Brain microvascular endothelial cell (primary cell): ENCODE measurements around the gene MAPK12.

Source experiments
- DNase-seq: peaks from one replicate; pipeline ENCODE4 v3.0.0-alpha.2; 2020
- H3K27ac ChIP-seq: fragments of 250-450 bp; sonication (Bioruptor Pico); 2 replicates; pipeline ENCODE4 v1.5.1; 2020; ENCODE audit warnings: mild to moderate bottlenecking, moderate library complexity
- H3K27me3 ChIP-seq: fragments of 250-450 bp; sonication (Bioruptor Pico); replicated peaks from 2 replicates; pipeline ENCODE4 v1.5.1; 2020; ENCODE audit warnings: mild to moderate bottlenecking
- H3K36me3 ChIP-seq: fragments of 250-450 bp; sonication (Bioruptor Pico); replicated peaks from 2 replicates; pipeline ENCODE4 v1.5.1; 2020; ENCODE audit warnings: mild to moderate bottlenecking
- H3K4me3 ChIP-seq: 2 replicates; pipeline ENCODE4 v1.5.1; 2011; ENCODE audit warnings: low read depth, mild to moderate bottlenecking, control low read depth, low read length, moderate library complexity
- in situ Hi-C: cut with HindIII; loops from 2 replicates; pipeline ENCODE4 v1.10.0; 2017; ENCODE audit warnings: low sequenced_read_pairs, low pct_ligation_motif_present
- TF ChIP-seq, protein P1 (sequence below): IDR thresholded peaks from 2 replicates; pipeline ENCODE4 v1.5.1; 2011; ENCODE audit warnings: low read depth, mild to moderate bottlenecking, moderate library complexity, low read length, control low read depth, inconsistent platforms; ENCODE audit errors: missing control alignments

The MAPK12 gene

GRCh38 chr22:50297510-50298265 lies 36.2 kb upstream of the MAPK12 start:
- H3K4me3 ChIP-seq = no peak overlapping the region
- in situ Hi-C loops = no loop called here
- DNase-seq = no peak
- H3K27me3 ChIP-seq = no peaks in the 10 kb centered on the region
- H3K36me3 ChIP-seq = peaks cover 8% of the 10 kb centered on the region
- no peak overlapping the region for H3K27ac ChIP-seq
- TF ChIP-seq, protein P1, sequence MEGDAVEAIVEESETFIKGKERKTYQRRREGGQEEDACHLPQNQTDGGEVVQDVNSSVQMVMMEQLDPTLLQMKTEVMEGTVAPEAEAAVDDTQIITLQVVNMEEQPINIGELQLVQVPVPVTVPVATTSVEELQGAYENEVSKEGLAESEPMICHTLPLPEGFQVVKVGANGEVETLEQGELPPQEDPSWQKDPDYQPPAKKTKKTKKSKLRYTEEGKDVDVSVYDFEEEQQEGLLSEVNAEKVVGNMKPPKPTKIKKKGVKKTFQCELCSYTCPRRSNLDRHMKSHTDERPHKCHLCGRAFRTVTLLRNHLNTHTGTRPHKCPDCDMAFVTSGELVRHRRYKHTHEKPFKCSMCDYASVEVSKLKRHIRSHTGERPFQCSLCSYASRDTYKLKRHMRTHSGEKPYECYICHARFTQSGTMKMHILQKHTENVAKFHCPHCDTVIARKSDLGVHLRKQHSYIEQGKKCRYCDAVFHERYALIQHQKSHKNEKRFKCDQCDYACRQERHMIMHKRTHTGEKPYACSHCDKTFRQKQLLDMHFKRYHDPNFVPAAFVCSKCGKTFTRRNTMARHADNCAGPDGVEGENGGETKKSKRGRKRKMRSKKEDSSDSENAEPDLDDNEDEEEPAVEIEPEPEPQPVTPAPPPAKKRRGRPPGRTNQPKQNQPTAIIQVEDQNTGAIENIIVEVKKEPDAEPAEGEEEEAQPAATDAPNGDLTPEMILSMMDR = no peak

DNA sequence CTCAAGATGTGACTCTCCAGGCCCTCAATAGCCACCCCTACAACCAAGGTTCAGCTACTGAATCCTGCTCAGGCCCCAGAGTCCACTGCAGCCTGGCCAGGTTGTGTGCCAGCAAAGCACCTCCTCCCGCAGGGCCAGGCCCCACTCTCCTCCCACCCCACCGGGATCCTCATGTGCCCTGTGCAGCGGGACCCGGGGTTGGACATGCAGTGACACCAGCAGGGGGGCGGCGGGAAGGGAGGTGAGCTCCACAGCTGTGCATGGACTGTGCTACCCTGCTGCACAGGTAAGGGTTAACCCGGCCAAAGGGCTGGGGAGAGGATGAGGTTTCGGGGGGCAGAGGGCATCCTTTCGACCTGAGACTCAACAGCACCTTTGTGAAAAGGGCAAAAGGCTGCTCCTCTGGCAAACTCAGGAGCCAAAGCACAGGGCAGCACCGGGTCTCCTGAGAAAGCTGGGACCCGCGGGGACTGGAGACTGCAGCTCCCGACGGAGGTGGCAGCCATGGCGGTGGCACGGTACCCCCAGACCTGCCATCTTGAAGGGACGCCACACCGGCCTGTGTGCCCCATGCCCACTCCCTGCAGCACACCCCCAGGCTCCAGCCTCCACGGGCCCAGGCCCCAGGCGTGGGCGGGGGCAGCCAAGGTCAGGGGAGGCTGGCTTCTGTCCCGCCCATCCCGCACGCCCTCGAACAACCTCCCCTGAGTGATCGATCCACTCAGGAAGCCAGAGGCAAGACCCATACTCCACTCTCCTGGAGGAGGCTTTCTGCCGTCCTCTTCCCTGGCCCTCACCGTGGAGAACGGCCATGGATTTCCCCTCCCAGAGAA lies 35.4 kb upstream of the MAPK12 start:
- Histone ChIP-seq H3K27ac (no peak overlapping the region), H3K4me3 (no peak overlapping the region), H3K36me3 (peaks cover 8% of the 10 kb centered on the region), H3K27me3 (no peaks in the 10 kb centered on the region)
- no peak for DNase-seq
- in situ Hi-C loops = no loop called here
- TF ChIP-seq, protein P1 = no peak

DNA sequence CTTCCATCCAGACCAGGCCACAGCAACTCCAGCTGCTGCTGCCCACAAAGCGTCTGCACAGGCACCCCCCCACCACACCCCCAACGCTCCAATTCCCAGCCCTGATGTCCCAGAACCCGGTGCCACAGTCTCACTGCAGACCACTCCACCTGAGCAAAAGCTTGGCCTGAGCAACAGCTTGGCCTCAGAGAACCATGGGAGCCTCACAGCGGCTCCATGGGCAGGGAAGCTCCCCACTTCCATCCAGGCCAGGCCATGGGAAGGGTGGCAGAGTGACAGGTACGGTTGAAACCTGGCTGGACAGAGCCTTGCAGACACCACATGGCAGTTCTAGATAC lies 32.8 kb upstream of the MAPK12 start:
- peaks cover 14% of the 10 kb centered on the region for H3K36me3 ChIP-seq
- H3K27ac ChIP-seq = peak overlapping the region; percentile 68
- H3K4me3 ChIP-seq = no peak overlapping the region
- H3K27me3 ChIP-seq = no peaks in the 10 kb centered on the region
- in situ Hi-C loops = no loop called here
- no peak for DNase-seq
- TF ChIP-seq, protein P1 = no peak

GRCh38 chr22:50293441-50294318 lies 32.2 kb upstream of the MAPK12 start:
- Histone ChIP-seq H3K4me3 (peak overlapping the region; percentile 22), H3K27ac (peak overlapping the region; percentile 68), H3K36me3 (peaks cover 20% of the 10 kb centered on the region), H3K27me3 (no peaks in the 10 kb centered on the region)
- TF ChIP-seq, protein P1 = no peak
- in situ Hi-C loops = no loop called here
- peak; percentile 53 for DNase-seq

DNA sequence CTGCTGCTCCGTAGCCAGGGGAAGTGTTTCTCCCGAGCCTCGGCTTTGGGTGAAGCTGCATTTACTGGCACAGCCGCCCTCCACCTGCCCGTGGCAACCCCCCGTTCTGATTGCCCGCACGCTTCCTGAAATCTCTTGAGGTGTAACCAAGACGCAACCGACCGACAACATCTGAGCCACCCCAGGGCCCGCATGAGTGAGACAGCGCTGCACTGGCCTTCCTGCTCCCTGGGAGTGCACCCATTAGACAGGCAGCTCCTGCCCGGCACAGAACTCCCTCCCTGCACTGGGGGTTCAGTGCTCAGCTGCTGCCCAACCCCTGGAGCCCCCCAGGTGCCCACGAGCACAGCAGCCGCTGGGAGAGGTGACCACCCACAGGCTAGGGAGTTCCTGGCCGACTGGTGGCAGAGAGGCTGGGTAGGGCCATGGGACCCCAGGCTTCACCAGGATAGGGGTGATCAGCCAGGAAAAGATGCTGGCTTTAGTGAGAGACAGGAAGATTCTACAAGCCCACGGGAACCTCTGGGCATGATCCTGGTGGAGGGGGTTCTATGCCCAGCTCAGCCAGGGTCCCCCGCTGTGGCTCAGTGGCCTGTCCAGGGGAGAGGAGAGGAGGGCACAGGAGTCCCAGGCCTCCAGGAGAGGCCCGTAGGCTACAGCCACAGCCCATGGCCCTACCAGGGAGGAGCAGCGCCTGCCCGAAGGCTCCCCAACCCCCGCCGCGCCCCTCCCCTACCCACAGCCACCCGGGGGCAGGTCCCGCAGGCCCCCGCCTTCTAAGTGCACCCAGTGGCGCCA lies 31.4 kb upstream of the MAPK12 start:
- in situ Hi-C loops = no loop called here
- DNase-seq = no peak
- Histone ChIP-seq H3K36me3 (peaks cover 27% of the 10 kb centered on the region), H3K27ac (peak overlapping the region; percentile 68), H3K4me3 (peak overlapping the region; percentile 22), H3K27me3 (no peaks in the 10 kb centered on the region)
- TF ChIP-seq, protein P1 = no peak
